B cell (primary cell): ENCODE results near the gene FNDC10. TPM values are rescaled to one million over a fixed set of nuclear protein-coding genes. Genes with fewer than 3 reads are reported as not detected.
A peak's percentile ranks its signal among the peaks of the same experiment; 100 is the strongest.

Experiments
- ATAC-seq: fragments of 200-7000 bp; cut with Tn5 transposase; one replicate; pipeline ENCODE4 v1.10.0; 2021; ENCODE audit warnings: low read depth, mild to moderate bottlenecking, moderate number of reproducible peaks, moderate library complexity
- CTCF ChIA-PET: fragments of 350-600 bp; sonication (Branson Sonifier 250); formaldehyde crosslinking; loops from one replicate; lab custom pipeline; 2021; ENCODE audit warnings: antibody characterized with exemption, inconsistent platforms; lab: Charles Lee
- POLR2A ChIA-PET: fragments of 350-600 bp; sonication (Branson Sonifier 250); formaldehyde crosslinking; loops from one replicate; lab custom pipeline; 2021; ENCODE audit warnings: antibody characterized with exemption; lab: Charles Lee
- DNase-seq: peaks from one replicate; pipeline ENCODE4 v3.0.0; 2013
- H2AFZ ChIP-seq: 2 replicates; pipeline ENCODE4 v1.6.1; 2012; ENCODE audit warnings: mild to moderate bottlenecking, low read depth, low read length; ENCODE audit not compliant: insufficient read depth, poor library complexity, severe bottlenecking
- H3K27ac ChIP-seq, 2 donors: 1 replicate in 1 of 2; 2 replicates in 1 of 2; pipeline ENCODE4 v1.5.1; 2012 to 2013; ENCODE audit warnings: low read length in 2 of 2, mild to moderate bottlenecking in 2 of 2, moderate library complexity in 1 of 2
- H3K27me3 ChIP-seq, 4 experiments: fragments of 200-600 bp in 1 of 4; sonication (generic) in 1 of 4; replicated peaks in 1 of 4; 1 replicate in 2 of 4; 2 replicates in 2 of 4; pipeline versions ENCODE4 v1.6.1 to v1.7.0; 2013 to 2016; ENCODE audit warnings: low read length in 3 of 4, mild to moderate bottlenecking in 2 of 4, mixed read lengths in 1 of 4, moderate library complexity in 1 of 4; ENCODE audit not compliant: insufficient read depth in 4 of 4, control insufficient read depth in 3 of 4; ENCODE audit errors: control extremely low read depth in 1 of 4
- H3K36me3 ChIP-seq, 2 experiments: replicated peaks in 1 of 2; 1 replicate in 1 of 2; 2 replicates in 1 of 2; pipeline versions ENCODE4 v1.6.1 to v1.7.1; 2013; ENCODE audit warnings: low read length in 1 of 2; ENCODE audit not compliant: insufficient read depth in 2 of 2, control insufficient read depth in 1 of 2; ENCODE audit errors: control extremely low read depth in 1 of 2, extremely low read depth in 1 of 2
- H3K4me1 ChIP-seq, 2 donors: fragments of 200-600 bp in 1 of 2; sonication (generic) in 1 of 2; 1 replicate in 1 of 2; 2 replicates in 1 of 2; pipeline versions ENCODE4 v1.5.1 to v1.6.1; 2013 to 2017; ENCODE audit warnings: low read length in 2 of 2; ENCODE audit not compliant: control insufficient read depth in 2 of 2, insufficient read depth in 2 of 2
- H3K4me2 ChIP-seq: replicated peaks from 2 replicates; pipeline ENCODE3; 2012; ENCODE audit warnings: mild to moderate bottlenecking, low read depth, low read length; ENCODE audit not compliant: poor library complexity, severe bottlenecking
- H3K4me3 ChIP-seq, 5 experiments: fragments of 200-600 bp in 1 of 5; sonication (generic) in 1 of 5; 1 replicate in 3 of 5; 2 replicates in 2 of 5; pipeline versions ENCODE4 v1.5.1 to v1.7.0; 2011 to 2016; ENCODE audit warnings: low read length in 4 of 5, mild to moderate bottlenecking in 4 of 5, low read depth in 2 of 5, control low read depth in 1 of 5, moderate library complexity in 1 of 5; ENCODE audit not compliant: insufficient read depth in 1 of 5; ENCODE audit errors: control extremely low read depth in 1 of 5, extremely low read depth in 1 of 5
- H3K79me2 ChIP-seq: fragments of 200-600 bp; sonication (generic); one replicate; pipeline ENCODE4 v1.6.0; 2016; ENCODE audit warnings: low read length; ENCODE audit not compliant: control insufficient read depth, insufficient read depth
- H3K9ac ChIP-seq: fragments of 200-600 bp; sonication (generic); 2 replicates; pipeline ENCODE4 v1.6.1; 2017; ENCODE audit warnings: mild to moderate bottlenecking, low read length, moderate library complexity
- H3K9me3 ChIP-seq, 3 donors: one replicate each; pipeline versions ENCODE4 v1.6.1 to v1.7.1; 2013; ENCODE audit warnings: low read length in 2 of 3; ENCODE audit not compliant: control insufficient read depth in 2 of 3, insufficient read depth in 1 of 3; ENCODE audit errors: control extremely low read depth in 1 of 3
- H4K20me1 ChIP-seq: 2 replicates; pipeline ENCODE4 v1.6.0; 2012; ENCODE audit warnings: mild to moderate bottlenecking, low read length; ENCODE audit not compliant: insufficient read depth, control insufficient read depth, poor library complexity, severe bottlenecking
- H3K27ac Mint-ChIP-seq: one replicate; pipeline ENCODE4 v1.8.0; 2021; ENCODE audit warnings: mixed read lengths
- H3K27me3 Mint-ChIP-seq: one replicate; pipeline ENCODE4 v1.8.0; 2021; ENCODE audit warnings: mixed read lengths
- H3K4me1 Mint-ChIP-seq: one replicate; pipeline ENCODE4 v1.8.0; 2021; ENCODE audit warnings: mixed read lengths
- H3K4me3 Mint-ChIP-seq: one replicate; pipeline ENCODE4 v1.8.0; 2021; ENCODE audit warnings: mixed read lengths
- H3K9me3 Mint-ChIP-seq: one replicate; pipeline ENCODE4 v1.8.0; 2022; ENCODE audit warnings: mixed read lengths; ENCODE audit not compliant: insufficient read depth
- CTCF ChIP-seq: fragments of 200-600 bp; IDR thresholded peaks from one replicate; pipeline ENCODE4 v1.8.0; 2022; ENCODE audit warnings: antibody characterized with exemption, mild to moderate bottlenecking
- EZH2 ChIP-seq: IDR thresholded peaks from 2 replicates; pipeline ENCODE4 v1.6.1; 2012; ENCODE audit warnings: borderline replicate concordance, low read depth, mild to moderate bottlenecking, moderate library complexity, low read length; ENCODE audit not compliant: insufficient read depth, poor library complexity, severe bottlenecking
- WGBS: methylation state at CpG from one replicate; pipeline ENCODE4 v1.1.5; 2013; ENCODE audit warnings: missing lambda C conversion rate; ENCODE audit not compliant: insufficient coverage; 5-methylcytosine and 5-hydroxymethylcytosine counted together
- intact Hi-C: fragments of 100-400 bp; cut with micrococcal nuclease; formaldehyde crosslinking; loops from one replicate; pipeline ENCODE4 v1.10.0; 2022
- polyA plus RNA-seq: library from polyadenylated mRNA; depleted of rRNA; stranded (reverse); fragments of >200 nt; gene quantifications from 2 replicates; pipeline ENCODE4 v1.2.3, GENCODE V29; 2012
- total RNA-seq, 2 donors: library from RNA; stranded (reverse); fragments of 120-200 nt in 1 of 2; gene quantifications; 1 replicate in 1 of 2; 2 replicates in 1 of 2; pipeline versions ENCODE4 v1.2.3 to v1.2.4, GENCODE V29; 2013 to 2022

Gene FNDC10
- total and polyA plus RNA-seq, 2 donors (not counting 1 experiment from before 2014, with no cell fraction given): 1.4 TPM

- peak within 1 kb of the TSS; percentile 90 for H2AFZ ChIP-seq
- ATAC-seq (peak; percentile 85), DNase-seq (peak; percentile 97)
- TF ChIP-seq EZH2: no peak
- ChIA-PET POLR2A (interaction anchor here (1.3 kb wide), 1 partner anchor 40 kb away, joined by 3 read pairs; no protein-coding TSS in a partner anchor), CTCF (interaction anchor here (0.7 kb wide), 1 partner anchor 570 kb away, joined by 3 read pairs; no protein-coding TSS in a partner anchor)
- H3K27me3 ChIP-seq: peaks cover 0 to 4% (median 1%) of the 10 kb centered on the region in 4 experiments
- peak within 1 kb of the TSS; percentile 99 for H3K27ac Mint-ChIP-seq
- peaks cover 30% of the 10 kb centered on the region for H3K4me1 Mint-ChIP-seq
- H3K4me2 ChIP-seq: peak within 1 kb of the TSS; percentile 98
- H3K4me3 ChIP-seq: peak within 1 kb of the TSS; percentile 83 to 99 (median 92)
- WGBS: under 1% methylated on average over 87 of the region's 87 CpGs
- H3K79me2 ChIP-seq: peaks cover 62% of the 10 kb centered on the region
- H3K9ac ChIP-seq: peak within 1 kb of the TSS; percentile 100
- H3K36me3 ChIP-seq: peaks cover 0 to 5% of the 10 kb centered on the region in 2 experiments
- peak within 1 kb of the TSS; percentile 96 for H3K4me3 Mint-ChIP-seq
- intact Hi-C loops: loop anchor here (1.0 to 10.0 kb wide), 5 partner anchors 40 to 104 kb away; partner anchors contain the start of genes ATAD3A, ATAD3B, CDK11B and MIB2
- peaks cover 10% of the 10 kb centered on the region for H4K20me1 ChIP-seq
- peaks cover 11 to 27% of the 10 kb centered on the region in 2 donors for H3K4me1 ChIP-seq
- H3K27me3 Mint-ChIP-seq: no peaks in the 10 kb centered on the region
- no peaks in the 10 kb centered on the region for H3K9me3 Mint-ChIP-seq
- no peaks in the 10 kb centered on the region for H3K9me3 ChIP-seq
- peak within 1 kb of the TSS; percentile 99 for H3K27ac ChIP-seq
These were observed 25.0 kb downstream of the FNDC10 start, which contains the start of gene SSU72 for GRCh38 chr1:1574721-1575537. TSS of gene SSU72 (minus strand) at chr1:1574863. CDS start at chr1:1574557, 306 bp downstream.

- Histone ChIP-seq H2AFZ (peak overlapping the region; percentile 90), H3K9ac (peak overlapping the region; percentile 100), H3K27me3 (peaks cover 0 to 4% (median 1%) of the 10 kb centered on the region in 4 experiments), H3K4me3 (peak overlapping the region; percentile 83 to 97 (median 88)), H3K79me2 (peaks cover 70% of the 10 kb centered on the region), H3K4me1 (peaks cover 11 to 32% of the 10 kb centered on the region in 2 donors), H3K9me3 (no peaks in the 10 kb centered on the region), H3K36me3 (peaks cover 0 to 8% of the 10 kb centered on the region in 2 experiments), H3K27ac (peak overlapping the region; percentile 99), H4K20me1 (peaks cover 14% of the 10 kb centered on the region), H3K4me2 (peak overlapping the region; percentile 98)
- no peak for DNase-seq
- ChIA-PET CTCF (interaction anchor here (0.7 kb wide), 1 partner anchor 271 kb away, joined by 4 read pairs; no protein-coding TSS in a partner anchor), POLR2A (no interaction called here)
- peak; percentile 75 for ATAC-seq
- under 1% methylated on average over 89 of the region's 96 CpGs for WGBS
- Mint-ChIP-seq H3K4me1 (peaks cover 37% of the 10 kb centered on the region), H3K27me3 (no peaks in the 10 kb centered on the region), H3K4me3 (peak overlapping the region; percentile 95), H3K27ac (peak overlapping the region; percentile 96), H3K9me3 (no peaks in the 10 kb centered on the region)
- intact Hi-C loops: loop anchor here (1.0 to 10.0 kb wide), 5 partner anchors 41 to 103 kb away; partner anchors contain the start of genes ATAD3A, ATAD3B, CDK11B and MIB2
- TF ChIP-seq CTCF (no peak), EZH2 (no peak)
These were observed 25.9 kb downstream of the FNDC10 start for GRCh38 chr1:1573843-1574720.
